HG02623 (cell line): ENCODE results near the gene INS.
"Not testable (repeated sequence)": the region's sequence is repeated elsewhere in the genome, so short reads cannot be mapped to it uniquely, and the experiment has no call there.

Source experiments
- ATAC-seq: cut with Tn5 transposase; IDR thresholded peaks from one replicate; pipeline ENCODE4 v1.9.1; 2021; ENCODE audit warnings: moderate library complexity; ENCODE audit not compliant: unreplicated experiment

The INS gene

GRCh38 chr11:2199466-2200341 is 38.7 kb upstream of the INS start:
- ATAC-seq = no peak

GRCh38 chr11:2198621-2199365 is 37.8 kb upstream of the INS start:
- no peak for ATAC-seq

- no peak for ATAC-seq
These were observed 36.9 kb upstream of the INS start for GRCh38 chr11:2197771-2198520.

GRCh38 chr11:2196970-2197770 is 36.2 kb upstream of the INS start:
- ATAC-seq = no peak

- no peak for ATAC-seq
These were observed 34.7 kb upstream of the INS start for GRCh38 chr11:2195756-2196088.

GRCh38 chr11:2194877-2195755 is 34.1 kb upstream of the INS start:
- no peak for ATAC-seq

- not testable (repeated sequence) for ATAC-seq
These were observed 33.0 kb upstream of the INS start for GRCh38 chr11:2193888-2194595.

GRCh38 chr11:2193099-2193887 is 32.3 kb upstream of the INS start:
- ATAC-seq = no peak

- ATAC-seq = no peak
These were observed 31.4 kb upstream of the INS start for GRCh38 chr11:2192435-2192834.

- no peak for ATAC-seq
These were observed 30.9 kb upstream of the INS start for GRCh38 chr11:2191883-2192282.

GRCh38 chr11:2190657-2191471 is 29.9 kb upstream of the INS start:
- ATAC-seq = no peak

GRCh38 chr11:2189938-2190656 is 29.1 kb upstream of the INS start:
- no peak for ATAC-seq

GRCh38 chr11:2188745-2189144 is 27.7 kb upstream of the INS start:
- ATAC-seq = no peak

- no peak for ATAC-seq
These were observed 26.3 kb upstream of the INS start for GRCh38 chr11:2187280-2187707.

- ATAC-seq = no peak
These were observed 25.8 kb upstream of the INS start for GRCh38 chr11:2186669-2187279.

GRCh38 chr11:2185324-2186085 is 24.5 kb upstream of the INS start:
- ATAC-seq = no peak
